H7 (cell line): ENCODE data around the gene TVP23C. TPM values are rescaled to one million over a fixed set of nuclear protein-coding genes. Genes with fewer than 3 reads are reported as not detected.
"Not testable (repeated sequence)": the region's sequence is repeated elsewhere in the genome, so short reads cannot be mapped to it uniquely, and the experiment has no call there.

ENCODE experiments used
- DNase-seq: peaks from one replicate; pipeline ENCODE4 v3.0.0; 2012
- H3K27me3 ChIP-seq: 2 replicates; pipeline ENCODE4 v1.6.0; 2011; ENCODE audit warnings: mild to moderate bottlenecking, low read length; ENCODE audit not compliant: control insufficient read depth, insufficient read depth
- H3K36me3 ChIP-seq: replicated peaks from 2 replicates; pipeline ENCODE4 v1.5.1; 2011; ENCODE audit warnings: low read length; ENCODE audit not compliant: control insufficient read depth, insufficient read depth
- H3K4me3 ChIP-seq: 2 replicates; pipeline ENCODE4 v1.5.1; 2011; ENCODE audit warnings: low read depth, mild to moderate bottlenecking, control low read depth, low read length, moderate library complexity; ENCODE audit not compliant: insufficient read depth
- total RNA-seq: library from RNA; depleted of rRNA; stranded (reverse); fragments of >200 nt; shearing (Covaris generic); gene quantifications from 2 replicates; pipeline ENCODE4 v1.2.3, GENCODE V29; 2014; rRNA removed

Gene TVP23C
- 7.1 and 15.1 TPM in 2 replicates for total RNA-seq

GRCh38 chr17:15563375-15563857 lies at the start of gene TVP23C:
TVP23C (minus strand) TSS chr17:15563483; CDS start chr17:15563448, 35 bp downstream.
- H3K4me3 ChIP-seq: peak within 1 kb of the TSS; percentile 52
- not testable (repeated sequence) for H3K36me3 ChIP-seq, H3K27me3 ChIP-seq
- DNase-seq: peak; percentile 84

- H3K27me3 ChIP-seq, DNase-seq, H3K36me3 ChIP-seq, H3K4me3 ChIP-seq: not testable (repeated sequence)
These were observed 29.7 kb upstream of the TVP23C start for GRCh38 chr17:15592960-15593359.

GRCh38 chr17:15591986-15592385 lies 28.7 kb upstream of the TVP23C start:
- not testable (repeated sequence) for DNase-seq, H3K4me3 ChIP-seq, H3K27me3 ChIP-seq, H3K36me3 ChIP-seq

GRCh38 chr17:15590844-15591243 lies 27.6 kb upstream of the TVP23C start:
- H3K4me3 ChIP-seq, DNase-seq, H3K27me3 ChIP-seq, H3K36me3 ChIP-seq: not testable (repeated sequence)

- not testable (repeated sequence) for H3K27me3 ChIP-seq, DNase-seq, H3K4me3 ChIP-seq, H3K36me3 ChIP-seq
These were observed 26.6 kb upstream of the TVP23C start for GRCh38 chr17:15589544-15590536.

GRCh38 chr17:15588017-15588416 lies 24.7 kb upstream of the TVP23C start:
- not testable (repeated sequence) for DNase-seq, H3K36me3 ChIP-seq, H3K4me3 ChIP-seq, H3K27me3 ChIP-seq

- not testable (repeated sequence) for DNase-seq, H3K4me3 ChIP-seq, H3K36me3 ChIP-seq, H3K27me3 ChIP-seq
These were observed 20.0 kb upstream of the TVP23C start for GRCh38 chr17:15583313-15583712.

- not testable (repeated sequence) for H3K4me3 ChIP-seq, DNase-seq, H3K36me3 ChIP-seq, H3K27me3 ChIP-seq
These were observed 18.2 kb upstream of the TVP23C start for GRCh38 chr17:15581462-15581861.

- H3K4me3 ChIP-seq, H3K27me3 ChIP-seq, H3K36me3 ChIP-seq, DNase-seq: not testable (repeated sequence)
These were observed 13.6 kb upstream of the TVP23C start for GRCh38 chr17:15576848-15577247.

GRCh38 chr17:15574660-15575059 lies 11.4 kb upstream of the TVP23C start:
- H3K36me3 ChIP-seq, H3K4me3 ChIP-seq, H3K27me3 ChIP-seq, DNase-seq: not testable (repeated sequence)

GRCh38 chr17:15573870-15574269 lies 10.6 kb upstream of the TVP23C start:
- not testable (repeated sequence) for H3K27me3 ChIP-seq, H3K4me3 ChIP-seq, H3K36me3 ChIP-seq
- DNase-seq: peak; percentile 5

GRCh38 chr17:15562613-15563374 lies 489 bp downstream of the TVP23C start:
- peak overlapping the region; percentile 52 for H3K4me3 ChIP-seq
- DNase-seq, H3K27me3 ChIP-seq, H3K36me3 ChIP-seq: not testable (repeated sequence)

GRCh38 chr17:15561439-15561838 lies 1.8 kb downstream of the TVP23C start:
- DNase-seq, H3K27me3 ChIP-seq, H3K4me3 ChIP-seq, H3K36me3 ChIP-seq: not testable (repeated sequence)

GRCh38 chr17:15558403-15559105 lies 4.7 kb downstream of the TVP23C start:
- not testable (repeated sequence) for H3K4me3 ChIP-seq, DNase-seq, H3K36me3 ChIP-seq, H3K27me3 ChIP-seq
